Activated naive CD8-positive, alpha-beta T cell treated with anti-CD3 and anti-CD28 coated beads, Interleukin-2, amount 50 U/mL, for 16 hours (primary cell): ENCODE measurements around the gene FBXL17.

Source experiments
- DNase-seq: peaks from one replicate; pipeline ENCODE4 v3.0.0-alpha.2; 2020; ENCODE audit warnings: low read depth, low spot score

FBXL17 gene

GRCh38 chr5:107997338-107997980, 384.4 kb downstream of the FBXL17 start:
- DNase-seq: no peak

GRCh38 chr5:107993341-107993740, 388.6 kb downstream of the FBXL17 start:
- DNase-seq: no peak

GRCh38 chr5:107990881-107991810, 390.8 kb downstream of the FBXL17 start:
- DNase-seq: no peak

- no peak for DNase-seq
Measured at GRCh38 chr5:107985144-107985543, 396.8 kb downstream of the FBXL17 start.

GRCh38 chr5:107982703-107983425, 399.0 kb downstream of the FBXL17 start:
- DNase-seq: no peak

- DNase-seq: no peak
Measured at GRCh38 chr5:107980923-107981692, 400.8 kb downstream of the FBXL17 start.

- DNase-seq: no peak
Measured at GRCh38 chr5:107979900-107980299, 402.0 kb downstream of the FBXL17 start.

- DNase-seq: no peak
Measured at GRCh38 chr5:107979291-107979690, 402.6 kb downstream of the FBXL17 start.

- no peak for DNase-seq
Measured at GRCh38 chr5:107977550-107978071, 404.3 kb downstream of the FBXL17 start.

GRCh38 chr5:107975568-107975967, 406.3 kb downstream of the FBXL17 start:
- no peak for DNase-seq

GRCh38 chr5:107971846-107972245, 410.1 kb downstream of the FBXL17 start:
- DNase-seq: no peak

- no peak for DNase-seq
Measured at GRCh38 chr5:107969847-107970246, 412.1 kb downstream of the FBXL17 start.

GRCh38 chr5:107968998-107969397, 412.9 kb downstream of the FBXL17 start:
- no peak for DNase-seq

- no peak for DNase-seq
Measured at GRCh38 chr5:107968406-107968843, 413.5 kb downstream of the FBXL17 start.

GRCh38 chr5:107966201-107966600, 415.7 kb downstream of the FBXL17 start:
- DNase-seq: no peak

- DNase-seq: no peak
Measured at GRCh38 chr5:107964722-107965121, 417.2 kb downstream of the FBXL17 start.

- DNase-seq: no peak
Measured at GRCh38 chr5:107959573-107960279, 422.2 kb downstream of the FBXL17 start.

GRCh38 chr5:107958861-107959260, 423.0 kb downstream of the FBXL17 start:
- no peak for DNase-seq

GRCh38 chr5:107958432-107958831, 423.5 kb downstream of the FBXL17 start:
- DNase-seq: no peak

- no peak for DNase-seq
Measured at GRCh38 chr5:107957051-107957450, 424.8 kb downstream of the FBXL17 start.

GRCh38 chr5:107955321-107955720, 426.6 kb downstream of the FBXL17 start:
- DNase-seq: no peak
